ENCODE data around the gene SMIM36.
"Not testable (repeated sequence)": the region's sequence is repeated elsewhere in the genome, so short reads cannot be mapped to it uniquely, and the experiment has no call there.

The SMIM36 gene

GRCh38 chr17:55456307-55457240, 54.7 kb downstream of the SMIM36 start:
- DNase-seq (ENCODE audit: low read depth, low spot score): no peak

DNA sequence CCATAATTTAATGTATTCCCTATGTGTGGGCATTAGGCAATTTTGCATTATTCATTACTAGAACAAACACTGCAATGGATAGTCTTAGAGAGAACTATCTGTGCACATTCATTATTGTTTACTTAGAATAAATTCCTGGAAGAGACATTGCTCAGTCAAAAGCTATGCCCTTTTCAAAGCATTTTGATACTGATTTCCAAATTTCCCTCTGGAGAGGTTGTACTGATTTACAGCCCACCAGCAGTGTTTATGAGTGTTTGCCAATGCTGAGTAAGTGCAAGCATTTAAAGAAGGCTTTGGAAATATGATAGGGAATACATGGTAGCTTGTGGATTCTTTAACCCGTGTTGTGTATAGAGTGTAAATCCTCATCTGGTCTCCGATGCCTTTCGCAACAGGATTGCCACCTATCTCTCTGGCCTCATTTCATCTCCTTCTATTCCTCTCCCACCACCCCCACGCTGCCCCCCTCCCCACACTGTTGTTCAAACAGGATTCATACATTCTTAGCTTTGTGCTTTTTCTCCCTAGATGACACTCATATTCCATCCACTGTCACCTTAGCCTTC, 56.3 kb downstream of the SMIM36 start:
- DNase-seq (ENCODE audit: low read depth, low spot score): no peak

- DNase-seq (ENCODE audit: low read depth, low spot score): no peak
These were observed 57.3 kb downstream of the SMIM36 start for GRCh38 chr17:55453839-55454557.

DNA sequence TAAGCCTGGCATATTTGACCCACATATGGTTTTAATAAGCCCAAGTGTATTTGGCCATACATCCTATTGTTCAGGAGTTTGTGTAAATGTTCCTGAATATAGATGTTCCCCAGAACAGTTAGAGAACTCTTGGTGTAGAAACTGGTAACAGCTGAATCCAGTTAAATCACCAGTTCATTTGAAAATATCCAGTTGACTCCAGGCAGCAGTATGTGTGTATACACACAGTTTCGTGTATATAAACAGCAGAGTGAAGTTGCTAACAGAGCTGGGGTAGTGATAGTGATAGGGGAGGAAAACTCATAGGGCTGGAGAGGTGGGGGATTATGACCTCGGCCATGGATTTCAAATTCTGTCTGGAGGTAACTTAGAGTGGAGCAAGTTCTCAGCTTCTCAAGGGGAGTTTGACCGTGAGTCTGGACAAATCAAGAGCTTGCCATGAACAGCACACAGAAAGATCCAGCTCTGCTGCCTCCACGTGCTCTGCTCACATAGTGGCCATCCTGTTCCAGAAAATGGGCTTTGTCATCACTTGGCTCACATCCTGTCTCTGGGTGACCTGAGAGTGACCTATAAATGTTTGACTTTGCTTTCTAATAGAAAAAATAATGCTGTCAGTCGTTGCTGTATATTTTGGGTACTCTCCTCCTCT, 59.0 kb downstream of the SMIM36 start:
- no peak for DNase-seq (ENCODE audit: low read depth, low spot score)

GRCh38 chr17:55451758-55452138, 59.5 kb downstream of the SMIM36 start:
- DNase-seq (ENCODE audit: low read depth, low spot score): no peak

GRCh38 chr17:55451203-55451641, 60.0 kb downstream of the SMIM36 start:
- DNase-seq (ENCODE audit: low read depth, low spot score): no peak

DNA sequence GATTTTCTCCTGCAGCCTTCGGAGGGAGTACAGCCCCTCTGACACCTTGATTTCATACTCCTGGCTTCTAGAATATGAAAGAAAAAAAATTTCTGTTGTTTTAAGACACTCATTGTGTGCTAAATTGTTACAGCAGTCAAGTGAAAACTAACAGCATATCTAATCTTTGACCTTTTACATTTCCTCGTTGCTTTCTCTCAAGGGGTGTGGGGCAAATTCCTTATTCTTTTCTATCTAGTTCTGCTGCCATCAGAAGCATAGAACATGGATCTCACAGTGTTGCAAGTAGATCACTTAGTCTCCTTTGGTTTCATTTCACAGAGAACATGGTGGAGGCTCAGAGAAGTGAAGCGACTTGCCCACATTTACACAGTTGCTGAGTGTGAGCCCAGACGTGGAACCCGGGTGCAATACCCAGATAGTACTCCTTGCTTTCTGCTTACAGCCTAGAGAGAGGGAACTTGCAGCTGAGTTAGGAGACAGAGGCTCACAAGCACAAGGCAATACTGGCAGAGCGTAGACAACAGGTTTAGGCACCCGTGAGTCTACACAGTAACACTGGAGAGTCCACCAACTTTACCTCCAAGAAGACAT, 60.9 kb downstream of the SMIM36 start:
- DNase-seq (ENCODE audit: low read depth, low spot score): no peak

DNA sequence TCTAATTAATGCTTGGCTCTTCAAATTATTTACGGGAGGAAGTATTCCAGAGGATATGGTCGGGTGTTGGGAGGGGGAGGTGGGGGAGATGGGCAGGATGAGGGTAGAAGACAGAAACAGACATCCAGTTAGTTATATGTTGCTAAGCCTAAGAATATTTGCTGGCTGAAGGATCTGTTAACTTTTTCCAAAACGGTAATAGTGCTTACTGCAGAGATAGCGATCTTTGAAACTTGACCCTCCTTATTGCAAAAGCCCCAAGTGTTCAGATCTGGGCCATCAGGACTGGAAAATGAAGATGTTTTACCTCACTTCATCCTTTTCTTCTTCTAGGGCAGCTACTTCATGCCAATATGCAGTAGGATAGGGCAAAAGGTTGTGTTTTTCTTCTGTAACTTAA, 62.6 kb downstream of the SMIM36 start:
- DNase-seq (ENCODE audit: low read depth, low spot score): no peak

DNA sequence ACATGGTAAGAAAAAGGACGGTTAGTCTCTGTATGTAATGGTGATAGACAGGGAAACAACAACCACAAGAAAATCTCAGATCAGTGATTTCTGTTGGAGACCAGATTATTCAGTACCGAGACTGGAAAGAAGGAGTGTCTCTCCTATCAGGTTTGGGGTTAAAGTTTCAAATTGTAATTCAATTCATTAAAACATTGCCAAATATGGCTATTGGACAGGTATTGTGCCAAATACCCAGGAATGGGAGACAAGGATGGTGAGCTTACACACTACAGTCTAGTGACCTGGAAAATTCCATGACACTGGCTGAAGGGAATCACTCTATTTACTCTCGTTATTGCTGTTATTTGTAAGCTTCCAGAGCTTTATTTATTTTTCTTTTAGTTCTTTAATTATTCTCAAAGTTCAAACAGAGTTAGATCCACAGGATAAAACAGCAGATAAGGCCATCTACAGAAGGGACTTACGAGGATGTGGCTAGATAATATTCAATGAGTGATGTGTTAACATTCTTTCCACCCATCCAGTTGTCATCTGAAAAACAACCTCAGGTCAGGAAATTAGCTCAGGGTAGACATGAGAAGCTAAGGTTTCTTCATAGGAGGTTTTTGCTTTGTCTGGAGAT, 64.6 kb downstream of the SMIM36 start:
- DNase-seq (ENCODE audit: low read depth, low spot score): no peak

DNA sequence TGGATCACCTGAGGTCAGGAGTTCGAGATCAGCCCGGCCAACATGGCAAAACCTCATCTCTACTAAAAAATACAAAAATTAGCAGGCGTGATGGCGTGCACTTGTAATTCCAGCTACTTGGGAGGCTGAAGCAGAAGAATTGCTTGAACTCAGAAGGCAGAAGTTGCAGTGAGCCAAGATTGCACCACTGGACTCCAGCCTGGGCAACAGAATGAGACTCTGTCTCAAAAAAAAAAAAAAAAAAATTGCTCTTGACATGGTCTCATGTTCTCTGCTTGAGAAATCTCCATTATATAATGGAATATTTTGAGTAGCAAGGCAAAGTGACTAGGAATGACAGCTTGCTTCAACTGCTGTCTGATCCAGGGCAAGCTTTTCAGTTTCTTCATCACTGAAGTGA, 65.2 kb downstream of the SMIM36 start:
- DNase-seq (ENCODE audit: low read depth, low spot score): not testable (repeated sequence)

DNA sequence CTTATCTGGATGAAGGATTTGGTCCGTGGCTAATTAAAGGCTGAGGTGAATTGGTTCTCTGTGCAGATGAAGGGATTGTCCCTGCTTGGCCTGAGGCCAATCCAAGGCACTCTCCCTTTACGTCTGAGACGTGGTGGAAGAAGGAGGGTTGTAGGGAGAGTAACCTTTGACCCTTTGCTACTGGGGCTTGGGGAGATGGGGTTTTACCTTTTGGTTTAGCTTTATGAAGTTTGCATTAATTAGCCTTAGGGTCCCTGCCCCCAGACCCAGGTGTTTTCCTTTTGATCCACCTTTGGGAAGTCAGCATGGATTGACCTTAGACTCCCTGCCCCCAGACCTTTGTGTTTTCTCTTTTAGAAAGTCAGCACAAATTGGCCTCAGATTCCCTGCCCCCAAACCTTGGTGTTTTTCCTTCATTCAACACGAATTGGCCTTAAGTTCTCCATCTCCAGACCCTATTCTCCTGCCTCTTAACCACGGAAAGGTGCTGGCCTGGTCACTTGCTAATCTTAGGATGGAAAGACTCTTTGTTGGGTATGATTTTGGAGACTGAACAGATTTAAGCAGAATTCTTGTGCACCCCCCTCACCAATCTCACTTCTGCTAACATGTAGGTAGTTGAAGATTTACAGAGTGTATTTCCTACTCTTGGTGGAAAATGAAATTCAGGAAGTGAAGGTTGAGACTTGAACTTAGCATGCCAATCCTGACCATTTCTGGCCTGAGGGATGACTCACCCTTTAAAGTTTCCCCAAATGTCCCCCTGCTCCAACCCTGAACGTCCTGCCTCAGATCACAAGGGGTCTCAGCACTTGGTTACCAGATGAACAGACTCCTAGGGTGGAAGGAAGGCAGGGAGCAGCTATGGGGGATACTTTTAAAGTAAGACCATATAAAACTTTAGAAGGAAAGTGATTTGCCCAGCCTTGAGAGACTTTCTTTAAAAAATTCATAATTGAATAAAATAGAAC, 66.5 kb downstream of the SMIM36 start:
- no peak for DNase-seq (ENCODE audit: low read depth, low spot score)

GRCh38 chr17:55443904-55444303, 67.3 kb downstream of the SMIM36 start:
- DNase-seq (ENCODE audit: low read depth, low spot score): no peak

- no peak for DNase-seq (ENCODE audit: low read depth, low spot score)
These were observed 68.1 kb downstream of the SMIM36 start for GRCh38 chr17:55442953-55443683.

- no peak for DNase-seq (ENCODE audit: low read depth, low spot score)
These were observed 68.8 kb downstream of the SMIM36 start for GRCh38 chr17:55442462-55442861.

DNA sequence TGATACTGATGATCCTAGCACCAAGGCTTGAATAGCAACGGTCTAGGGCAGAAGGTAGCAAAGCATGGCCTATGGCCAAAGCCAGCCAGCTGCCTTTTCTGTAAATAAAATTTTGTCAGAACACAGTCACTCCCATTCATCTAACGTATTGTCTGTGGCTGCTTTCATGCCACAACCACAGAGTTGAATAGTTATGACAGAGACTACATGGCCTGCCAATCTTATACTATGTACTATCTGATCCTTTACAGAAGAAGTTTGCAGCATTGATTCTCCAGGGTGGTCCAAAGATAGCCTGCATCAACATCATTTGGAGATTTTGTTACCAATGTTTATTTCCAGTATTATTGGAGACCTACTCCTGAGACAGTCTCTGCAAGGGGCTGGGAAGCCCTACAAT, 69.7 kb downstream of the SMIM36 start:
- no peak for DNase-seq (ENCODE audit: low read depth, low spot score)

DNA sequence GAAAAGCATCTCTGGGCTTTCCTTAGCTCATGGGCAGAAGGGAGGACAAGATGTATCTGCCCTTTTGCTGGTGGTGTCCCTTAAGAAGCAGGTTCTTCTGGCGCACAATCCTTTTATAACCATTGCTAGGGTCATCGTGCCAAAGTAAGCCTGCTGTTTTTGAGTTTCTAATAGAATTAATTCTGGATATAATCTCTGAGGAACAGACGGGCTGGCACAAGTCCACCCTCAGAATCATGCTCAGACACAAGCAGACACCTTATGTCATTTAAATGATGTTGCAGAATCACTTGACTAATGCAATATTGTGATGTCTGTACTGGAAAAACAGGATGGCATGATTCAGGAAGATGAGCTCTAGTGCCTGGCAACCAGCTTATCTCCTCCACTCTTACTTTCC, 70.9 kb downstream of the SMIM36 start:
- DNase-seq (ENCODE audit: low read depth, low spot score): no peak

- DNase-seq (ENCODE audit: low read depth, low spot score): no peak
These were observed 74.1 kb downstream of the SMIM36 start for GRCh38 chr17:55437159-55437605.

DNA sequence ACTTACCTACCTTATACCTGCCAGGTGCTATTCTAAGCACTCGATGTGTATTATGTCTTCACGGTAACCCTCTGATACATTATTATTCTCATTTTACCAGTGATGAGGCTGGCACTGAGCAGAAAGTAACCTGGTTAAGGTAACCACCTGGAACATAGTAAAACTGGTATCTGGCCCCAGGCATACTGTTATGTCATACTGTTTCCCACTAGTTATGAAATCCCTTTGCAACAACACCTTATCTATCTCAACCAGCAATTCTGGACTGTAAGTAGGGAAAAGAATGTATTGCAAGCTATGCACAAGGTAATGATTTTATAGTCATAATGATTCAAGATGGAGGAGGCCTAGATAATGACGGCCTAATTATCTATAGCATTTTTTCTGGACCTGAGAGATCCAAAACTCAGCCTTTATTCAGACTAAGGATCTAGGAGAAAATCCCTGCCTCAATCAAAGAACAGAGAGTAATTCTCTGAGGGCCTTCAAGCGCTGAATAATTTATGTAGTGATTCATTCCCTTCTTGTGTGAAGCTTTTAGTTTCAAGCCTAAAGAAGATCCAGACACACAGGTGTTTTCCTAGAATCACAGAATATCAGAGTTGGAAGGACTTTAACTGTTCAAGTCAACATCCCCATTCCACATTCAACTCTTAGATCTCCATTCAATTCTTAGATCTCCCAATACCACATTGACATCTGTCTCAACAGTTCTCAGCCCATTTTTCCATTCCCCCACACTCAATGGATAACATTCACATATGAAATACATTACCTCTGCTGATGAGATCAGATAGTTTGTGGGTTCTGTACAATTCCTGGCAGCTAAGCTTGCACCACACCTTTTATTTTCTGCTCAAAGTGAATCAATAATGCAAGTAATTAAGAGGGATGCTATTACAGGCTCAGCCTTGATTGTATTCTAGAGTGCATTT, 74.8 kb downstream of the SMIM36 start:
- DNase-seq (ENCODE audit: low read depth, low spot score): no peak
